Prostate gland (tissue), 2 donors: Measurements from ENCODE around the gene LPIN3. TPM values are rescaled to one million over a fixed set of nuclear protein-coding genes. Genes with fewer than 3 reads are reported as not detected.
A peak's percentile ranks its signal among the peaks of the same experiment; 100 is the strongest.

Experiments used
- DNase-seq: peaks from one replicate; pipeline ENCODE4 v3.0.0-alpha.2; 2019; ENCODE audit warnings: low spot score
- H3K27ac ChIP-seq, 2 donors: fragments of 200-600 bp; sonication (generic); 2 replicates each; pipeline ENCODE4 v1.5.1; 2017 to 2019
- H3K27me3 ChIP-seq: fragments of 200-600 bp; sonication (generic); replicated peaks from 2 replicates; pipeline ENCODE4 v1.5.1; 2019; ENCODE audit not compliant: insufficient read depth
- H3K36me3 ChIP-seq, 2 donors: fragments of 200-600 bp; sonication (generic); 1 replicate in 1 of 2; 2 replicates in 1 of 2; pipeline versions ENCODE4 v1.5.1 to v1.8.1; 2017 to 2019
- H3K4me1 ChIP-seq: fragments of 200-600 bp; sonication (generic); replicated peaks from 2 replicates; pipeline ENCODE4 v1.5.1; 2019
- H3K4me3 ChIP-seq, 2 donors: fragments of 200-600 bp; sonication (generic); 2 replicates each; pipeline ENCODE4 v1.5.1; 2017 to 2019
- H3K9me3 ChIP-seq: fragments of 200-600 bp; sonication (generic); 2 replicates; pipeline ENCODE4 v1.5.1; 2017
- POLR2A ChIP-seq: fragments of 450-650 bp; IDR thresholded peaks from one replicate; pipeline ENCODE4 v1.6.1; 2016; ENCODE audit warnings: antibody characterized with exemption, mild to moderate bottlenecking
- POLR2AphosphoS5 ChIP-seq: sonication (generic); formaldehyde crosslinking; IDR thresholded peaks from one replicate; pipeline ENCODE4 v1.6.1; 2017; ENCODE audit warnings: antibody characterized with exemption
- WGBS: methylation state at CpG from one replicate; pipeline ENCODE4 v1.1.5; 2018; 5-methylcytosine and 5-hydroxymethylcytosine counted together
- intact Hi-C: fragments of 100-400 bp; cut with DNase I; formaldehyde crosslinking; loops from one replicate; pipeline ENCODE4 v1.14.2; 2022
- total RNA-seq, 2 donors: library from RNA; depleted of rRNA; stranded (reverse); fragments of >200 nt; gene quantifications; one replicate each; pipeline ENCODE4 v1.1.0, GENCODE V29; 2016
- TF ChIP-seq, protein P1 (sequence below), 4 experiments: fragments of 200-600 bp in 2 of 4; fragments of 450-650 bp in 2 of 4; sonication (generic) in 2 of 4; IDR thresholded peaks; 1 replicate in 3 of 4; 2 replicates in 1 of 4; pipeline ENCODE4 v1.5.1; 2016 to 2019; ENCODE audit warnings: antibody characterized with exemption in 4 of 4, mild to moderate bottlenecking in 2 of 4, moderate library complexity in 2 of 4

LPIN3 gene
- total RNA-seq, 2 donors from 2014 or later: 16.2 to 30.4 TPM

DNA sequence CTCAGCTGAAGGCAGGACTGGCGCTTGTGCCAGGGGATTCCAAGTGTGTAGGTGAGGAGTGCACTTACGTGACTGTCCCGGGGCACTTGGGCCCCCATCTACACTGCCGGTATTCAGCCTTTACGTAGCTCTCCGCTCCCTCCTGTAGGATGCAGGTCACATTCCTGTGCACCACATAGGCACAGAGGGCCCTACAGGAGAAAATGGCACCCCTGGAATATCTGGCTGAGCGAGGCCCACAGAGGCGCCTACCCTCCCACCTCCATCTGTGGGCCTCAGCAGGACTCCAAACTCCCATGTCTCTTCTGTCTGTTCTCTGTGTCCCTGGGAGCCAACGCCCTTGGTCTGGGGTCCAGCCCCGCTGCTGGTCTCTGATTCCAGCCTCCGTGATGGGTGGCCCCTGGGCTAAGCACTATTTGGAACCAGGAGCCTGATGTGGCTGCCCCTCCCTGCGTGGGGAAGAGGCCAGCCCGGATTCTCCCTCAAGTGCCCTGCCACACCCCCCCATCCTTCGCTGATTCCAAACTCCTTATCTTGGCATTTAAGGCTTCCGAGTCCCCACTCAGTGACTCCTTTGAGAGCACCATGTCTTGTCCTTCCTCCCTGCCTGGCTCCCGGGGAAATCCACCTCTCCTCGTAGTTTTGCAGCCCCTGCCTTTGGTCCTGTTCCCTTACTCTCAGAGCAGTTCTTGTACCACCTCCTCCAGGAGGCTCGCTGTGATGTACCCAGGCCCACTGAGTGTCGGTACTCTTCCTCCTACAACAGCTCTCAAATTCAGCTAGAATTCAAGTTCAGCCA lies 24.5 kb downstream of the LPIN3 start:
- Histone ChIP-seq H3K36me3 (no peaks in the 10 kb centered on the region), H3K27me3 (no peaks in the 10 kb centered on the region), H3K4me1 (no peaks in the 10 kb centered on the region), H3K27ac (no peak overlapping the region), H3K9me3 (no peaks in the 10 kb centered on the region), H3K4me3 (peak overlapping the region in 1 of 2 donors; percentile 44)
- intact Hi-C loops: no loop called here
- TF ChIP-seq, protein P1, sequence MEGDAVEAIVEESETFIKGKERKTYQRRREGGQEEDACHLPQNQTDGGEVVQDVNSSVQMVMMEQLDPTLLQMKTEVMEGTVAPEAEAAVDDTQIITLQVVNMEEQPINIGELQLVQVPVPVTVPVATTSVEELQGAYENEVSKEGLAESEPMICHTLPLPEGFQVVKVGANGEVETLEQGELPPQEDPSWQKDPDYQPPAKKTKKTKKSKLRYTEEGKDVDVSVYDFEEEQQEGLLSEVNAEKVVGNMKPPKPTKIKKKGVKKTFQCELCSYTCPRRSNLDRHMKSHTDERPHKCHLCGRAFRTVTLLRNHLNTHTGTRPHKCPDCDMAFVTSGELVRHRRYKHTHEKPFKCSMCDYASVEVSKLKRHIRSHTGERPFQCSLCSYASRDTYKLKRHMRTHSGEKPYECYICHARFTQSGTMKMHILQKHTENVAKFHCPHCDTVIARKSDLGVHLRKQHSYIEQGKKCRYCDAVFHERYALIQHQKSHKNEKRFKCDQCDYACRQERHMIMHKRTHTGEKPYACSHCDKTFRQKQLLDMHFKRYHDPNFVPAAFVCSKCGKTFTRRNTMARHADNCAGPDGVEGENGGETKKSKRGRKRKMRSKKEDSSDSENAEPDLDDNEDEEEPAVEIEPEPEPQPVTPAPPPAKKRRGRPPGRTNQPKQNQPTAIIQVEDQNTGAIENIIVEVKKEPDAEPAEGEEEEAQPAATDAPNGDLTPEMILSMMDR (IDR thresholded peaks at IDR 0.05): no peak
- TF ChIP-seq POLR2A: no peak
- no peak for TF ChIP-seq POLR2AphosphoS5
- 87% methylated on average over 19 of the region's 19 CpGs for WGBS
- no peak for DNase-seq

DNA sequence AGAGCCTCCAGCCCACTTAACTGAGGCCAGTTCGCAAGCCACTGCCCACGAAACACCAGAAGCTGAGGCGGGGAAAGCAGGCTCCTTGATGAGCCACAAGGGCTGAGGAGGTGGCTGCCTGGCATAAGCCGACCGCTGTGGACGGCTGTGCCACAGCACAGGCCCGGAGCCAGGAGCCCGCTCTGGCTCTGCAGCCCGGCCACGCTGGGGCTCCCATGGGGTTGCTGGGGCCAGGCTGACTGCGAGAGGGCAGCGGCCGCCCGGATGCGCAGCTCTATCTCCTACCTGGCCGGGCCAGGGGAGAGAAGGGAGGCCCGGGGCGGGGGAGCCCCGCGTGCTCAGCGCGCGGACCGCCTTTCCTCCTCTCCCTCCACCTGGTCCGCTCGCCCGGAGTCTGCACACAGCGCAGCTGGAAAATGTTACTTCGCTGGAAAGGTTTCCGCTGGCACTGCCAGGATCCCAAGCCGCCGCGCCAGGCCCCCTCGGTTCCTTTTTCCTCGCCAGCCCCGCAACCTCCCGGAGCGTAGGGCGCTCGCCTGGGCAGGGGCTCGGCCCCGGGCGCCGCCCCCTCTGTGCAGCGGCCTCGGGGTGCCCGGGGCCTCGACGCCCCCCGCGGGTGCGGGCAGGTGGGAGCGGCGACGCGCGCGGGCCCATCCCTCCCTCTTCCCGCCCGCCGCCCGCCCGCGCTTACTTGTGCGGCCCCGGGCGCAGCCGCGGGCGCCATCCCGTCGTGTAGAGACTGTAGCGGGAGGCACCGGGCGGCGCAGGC lies 25.3 kb downstream of the LPIN3 start:
- WGBS: 6% methylated on average over 61 of the region's 76 CpGs
- Histone ChIP-seq H3K9me3 (no peaks in the 10 kb centered on the region), H3K4me1 (no peaks in the 10 kb centered on the region), H3K27me3 (no peaks in the 10 kb centered on the region), H3K36me3 (no peaks in the 10 kb centered on the region), H3K4me3 (peak overlapping the region; percentile 33 to 44), H3K27ac (peak overlapping the region in 1 of 2 donors; percentile 33)
- TF ChIP-seq POLR2A: no peak
- TF ChIP-seq, protein P1 (IDR thresholded peaks at IDR 0.05): no peak
- no peak for TF ChIP-seq POLR2AphosphoS5
- intact Hi-C loops: no loop called here
- no peak for DNase-seq

DNA sequence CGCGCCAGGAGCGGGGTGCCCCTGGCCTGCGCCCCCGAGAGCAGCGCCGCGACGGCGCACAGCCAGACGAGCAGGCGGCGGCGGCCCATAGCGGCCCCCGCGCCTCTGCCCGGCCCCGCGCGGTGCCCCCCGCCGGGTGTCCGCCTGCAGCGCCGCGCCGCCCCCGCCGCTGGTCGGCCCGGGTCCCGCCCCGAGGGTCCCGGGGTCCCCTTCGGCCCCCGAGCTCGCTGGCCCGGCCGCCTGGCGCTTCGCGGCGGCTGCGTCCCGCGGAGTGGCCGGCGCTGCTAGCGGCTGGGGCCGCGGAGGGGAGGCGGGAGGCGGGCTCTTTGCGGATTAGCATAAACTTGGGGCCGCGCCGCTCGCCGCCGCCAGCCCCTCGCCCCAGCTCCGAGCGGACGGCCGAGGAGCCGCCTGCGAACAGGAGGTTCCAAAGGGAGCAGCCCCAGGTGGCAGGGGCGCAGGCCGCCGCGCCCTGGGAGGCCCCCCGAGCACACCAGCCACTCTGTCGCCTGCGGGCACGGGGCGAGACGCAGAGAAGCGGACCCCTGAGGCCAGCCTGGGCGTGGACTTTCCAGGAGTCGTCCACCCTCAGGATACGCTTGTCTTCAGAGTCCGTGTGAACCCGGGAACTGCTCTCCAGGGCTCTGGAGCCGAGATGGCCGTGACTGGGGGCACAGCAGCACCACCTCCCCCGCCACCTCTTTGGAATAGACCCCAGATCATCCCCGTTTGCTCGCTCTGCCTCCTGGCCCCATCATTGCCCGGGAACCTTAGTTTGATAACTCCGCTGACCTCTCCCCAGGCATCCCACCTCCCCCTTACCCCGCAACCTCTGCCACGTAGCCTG lies 26.1 kb downstream of the LPIN3 start, which contains the start of gene EMILIN3:
Gene EMILIN3 (minus strand): TSS at position 273 of the 847 bp plus-strand sequence. CDS start 184 bp downstream, at position 89.
- Histone ChIP-seq H3K9me3 (no peaks in the 10 kb centered on the region), H3K4me3 (peak within 1 kb of the TSS; percentile 33 to 44), H3K27ac (peak within 1 kb of the TSS in 1 of 2 donors; percentile 33), H3K36me3 (no peaks in the 10 kb centered on the region), H3K4me1 (no peaks in the 10 kb centered on the region), H3K27me3 (no peaks in the 10 kb centered on the region)
- TF ChIP-seq POLR2AphosphoS5 (no peak), POLR2A (no peak)
- TF ChIP-seq, protein P1 (IDR thresholded peaks at IDR 0.05): no peak
- no peak for DNase-seq
- WGBS: 52% methylated on average over 15 of the region's 93 CpGs
- intact Hi-C loops: no loop called here

DNA sequence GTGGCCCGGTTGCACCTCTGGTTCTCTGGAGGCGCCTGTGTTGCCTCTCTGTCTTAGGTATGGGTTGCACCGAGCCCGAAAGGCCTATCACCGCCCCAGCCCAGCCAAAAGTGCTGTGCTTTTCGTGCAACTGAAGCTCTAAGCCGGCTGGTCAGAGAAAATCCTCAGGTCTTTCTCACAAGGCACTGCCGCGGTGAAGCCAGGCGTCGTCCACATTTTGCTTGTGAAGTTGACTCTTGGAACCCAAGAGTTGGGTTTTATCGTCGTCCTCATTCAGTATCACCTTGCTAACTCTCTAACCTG lies 26.7 kb downstream of the LPIN3 start:
- Histone ChIP-seq H3K9me3 (no peaks in the 10 kb centered on the region), H3K4me1 (no peaks in the 10 kb centered on the region), H3K27ac (no peak overlapping the region), H3K4me3 (no peak overlapping the region), H3K27me3 (no peaks in the 10 kb centered on the region), H3K36me3 (no peaks in the 10 kb centered on the region)
- intact Hi-C loops: no loop called here
- 81% methylated on average over 13 of the region's 13 CpGs for WGBS
- TF ChIP-seq POLR2A (no peak), POLR2AphosphoS5 (no peak)
- TF ChIP-seq, protein P1 (IDR thresholded peaks at IDR 0.05): no peak
- DNase-seq: no peak
